ENCODE measurements around the gene PDIA5. TPM values are rescaled to one million over a fixed set of nuclear protein-coding genes. Genes with fewer than 3 reads are reported as not detected.

The PDIA5 gene
- total RNA-seq, 1 experiment from 2014 or later: 28.6 TPM

GRCh38 chr3:123137001-123137400 lies 70.2 kb downstream of the PDIA5 start:
- H3K36me3 ChIP-seq (ENCODE audit: insufficient read depth, low read length, poor library complexity, severe bottlenecking): peaks cover 5% of the 10 kb centered on the region
- ChIA-PET CTCF (no interaction called here), POLR2A (ENCODE audit: low non-redundant PET) (no interaction called here)
- no peak for TF ChIP-seq EZH2 (IDR thresholded peaks at IDR 0.05; ENCODE audit: borderline replicate concordance, low read depth, low read length, poor library complexity, severe bottlenecking)
- TF ChIP-seq CTCF (conservative IDR thresholded peaks at IDR 0.05; ENCODE audit: low read depth, low read length): no peak
- no peak for DNase-seq (ENCODE audit: low spot score)
- no peak overlapping the region for H3K4me3 ChIP-seq (ENCODE audit: low read depth, low read length, poor library complexity, severe bottlenecking)
- no TSS peak for BruUV-seq (replicated peaks)
- H3K27me3 ChIP-seq (replicated peaks; ENCODE audit: insufficient read depth, low read depth, low read length, poor library complexity): no peaks in the 10 kb centered on the region
- intact Hi-C loops (cut with micrococcal nuclease; ENCODE audit: unreplicated experiment): no loop called here
- H3K4me1 ChIP-seq (ENCODE audit: insufficient read depth, low read length, poor library complexity, severe bottlenecking): peaks cover 13% of the 10 kb centered on the region
- H3K27ac ChIP-seq (ENCODE audit: low read depth, low read length, poor library complexity, severe bottlenecking): no peak overlapping the region
- no peaks in the 10 kb centered on the region for H3K9me3 ChIP-seq (ENCODE audit: low read depth, low read length, poor library complexity, severe bottlenecking)

GRCh38 chr3:123138839-123139444 lies 72.1 kb downstream of the PDIA5 start:
- DNase-seq (ENCODE audit: low spot score): peak; percentile 81
- Histone ChIP-seq H3K4me1 (ENCODE audit: insufficient read depth, low read length, poor library complexity, severe bottlenecking) (peaks cover 21% of the 10 kb centered on the region), H3K36me3 (ENCODE audit: insufficient read depth, low read length, poor library complexity, severe bottlenecking) (peaks cover 5% of the 10 kb centered on the region), H3K27me3 (replicated peaks; ENCODE audit: insufficient read depth, low read depth, low read length, poor library complexity) (no peaks in the 10 kb centered on the region), H3K9me3 (ENCODE audit: low read depth, low read length, poor library complexity, severe bottlenecking) (no peaks in the 10 kb centered on the region), H3K27ac (ENCODE audit: low read depth, low read length, poor library complexity, severe bottlenecking) (no peak overlapping the region), H3K4me3 (ENCODE audit: low read depth, low read length, poor library complexity, severe bottlenecking) (no peak overlapping the region)
- no TSS peak for BruUV-seq (replicated peaks)
- TF ChIP-seq EZH2 (IDR thresholded peaks at IDR 0.05; ENCODE audit: borderline replicate concordance, low read depth, low read length, poor library complexity, severe bottlenecking) (no peak), CTCF (conservative IDR thresholded peaks at IDR 0.05; ENCODE audit: low read depth, low read length) (no peak)
- ChIA-PET CTCF (no interaction called here), POLR2A (ENCODE audit: low non-redundant PET) (no interaction called here)
- intact Hi-C loops (cut with micrococcal nuclease; ENCODE audit: unreplicated experiment): no loop called here

- ChIA-PET POLR2A (ENCODE audit: low non-redundant PET) (no interaction called here), CTCF (no interaction called here)
- H3K4me1 ChIP-seq (ENCODE audit: insufficient read depth, low read length, poor library complexity, severe bottlenecking): peaks cover 27% of the 10 kb centered on the region
- H3K9me3 ChIP-seq (ENCODE audit: low read depth, low read length, poor library complexity, severe bottlenecking): no peaks in the 10 kb centered on the region
- DNase-seq (ENCODE audit: low spot score): no peak
- TF ChIP-seq CTCF (conservative IDR thresholded peaks at IDR 0.05; ENCODE audit: low read depth, low read length) (no peak), EZH2 (IDR thresholded peaks at IDR 0.05; ENCODE audit: borderline replicate concordance, low read depth, low read length, poor library complexity, severe bottlenecking) (no peak)
- H3K27me3 ChIP-seq (replicated peaks; ENCODE audit: insufficient read depth, low read depth, low read length, poor library complexity): no peaks in the 10 kb centered on the region
- no peak overlapping the region for H3K4me3 ChIP-seq (ENCODE audit: low read depth, low read length, poor library complexity, severe bottlenecking)
- H3K27ac ChIP-seq (ENCODE audit: low read depth, low read length, poor library complexity, severe bottlenecking): no peak overlapping the region
- intact Hi-C loops (cut with micrococcal nuclease; ENCODE audit: unreplicated experiment): no loop called here
- BruUV-seq (replicated peaks): no TSS peak
- H3K36me3 ChIP-seq (ENCODE audit: insufficient read depth, low read length, poor library complexity, severe bottlenecking): peaks cover under 1% of the 10 kb centered on the region
Observed at GRCh38 chr3:123139522-123139921, 72.7 kb downstream of the PDIA5 start.

Measured in A673 (cell line).